ENCODE results near the gene ZNF367. TPM values are rescaled to one million over a fixed set of nuclear protein-coding genes. Genes with fewer than 3 reads are reported as not detected.

The ZNF367 gene
- 10 to 100 TPM in 1 of 2 donors, 1 to 10 TPM in 1; 1.8 to 18.1 TPM for total RNA-seq
- 1 to 10 TPM in 1 of 2 donors, under 1 TPM in 1; 0.36 to 2.1 TPM for polyA plus RNA-seq

DNA sequence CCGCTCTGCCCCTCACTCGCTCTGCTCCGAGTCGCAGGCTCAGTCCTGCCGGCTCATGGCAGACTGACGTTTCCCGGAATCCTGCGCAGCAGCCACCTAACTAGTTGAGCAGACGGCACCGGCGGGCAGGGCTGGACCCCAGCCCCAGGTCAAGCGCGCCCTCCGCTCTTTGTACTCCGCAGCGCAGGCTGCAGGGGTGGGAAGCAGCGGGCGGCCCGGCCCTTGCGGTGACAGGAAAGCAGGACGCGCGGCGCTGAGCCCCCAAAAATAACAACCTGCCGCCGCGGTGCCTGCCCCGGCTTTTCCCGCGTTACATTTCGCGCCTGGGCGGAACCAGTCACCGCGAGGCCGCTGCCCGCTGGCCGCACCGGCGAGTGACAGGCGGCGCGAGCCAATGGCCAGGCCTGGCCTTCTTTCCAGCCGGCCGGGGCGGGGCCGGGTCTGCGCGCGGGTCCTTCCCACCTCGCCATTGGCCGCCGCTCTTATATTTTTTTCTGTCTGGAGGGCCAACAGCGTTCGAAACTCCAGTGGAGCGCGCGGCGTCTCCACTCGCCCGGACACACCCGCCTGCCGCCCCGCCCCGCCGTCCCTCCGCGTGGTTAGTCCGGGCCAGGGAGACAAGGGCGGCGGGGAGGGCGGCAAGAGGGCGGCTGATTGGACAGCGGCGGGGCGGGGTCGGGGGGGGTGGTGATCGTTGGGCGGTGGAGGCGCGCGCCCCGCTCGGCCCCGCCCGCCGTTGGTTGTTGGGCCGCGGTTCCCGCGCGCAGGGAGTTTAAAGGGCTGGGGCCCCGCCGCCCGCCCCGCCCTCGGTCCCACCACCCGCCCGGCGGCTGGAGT, at the start of gene ZNF367:
Gene ZNF367 (minus strand): TSS at position 288 of the 837 bp plus-strand sequence. CDS start 338 bp downstream, outside the sequence.
- DNase-seq (ENCODE audit: low spot score): peak; percentile 97
- peak within 1 kb of the TSS; percentile 85 to 98 (median 98) for H3K4me3 ChIP-seq (ENCODE audit: low read depth in 1 of 3, low read length in 3 of 3)
- H3K36me3 ChIP-seq (ENCODE audit: control insufficient read depth in 4 of 4, insufficient read depth in 3 of 4, low read depth in 1 of 4, low read length in 3 of 4): no peaks in the 10 kb centered on the region
- no peaks in the 10 kb centered on the region for H3K9me3 ChIP-seq (ENCODE audit: control insufficient read depth in 4 of 4, low read length in 3 of 4)
- WGBS: under 1% methylated on average over 100 of the region's 100 CpGs
- H3K27me3 ChIP-seq (ENCODE audit: control insufficient read depth in 4 of 4, insufficient read depth in 4 of 4, low read length in 3 of 4): no peaks in the 10 kb centered on the region
- H3K27ac ChIP-seq (ENCODE audit: low read depth in 1 of 2, low read length in 2 of 2): peak within 1 kb of the TSS; percentile 97 to 99
- H3K9ac ChIP-seq (ENCODE audit: low read depth in 1 of 2, low read length in 2 of 2): peak within 1 kb of the TSS; percentile 66 to 88
- TF ChIP-seq FOXA2 (IDR thresholded peaks at IDR 0.05): no peak
- no peak for TF ChIP-seq HNF4A (conservative IDR thresholded peaks at IDR 0.05)
- no peak for TF ChIP-seq JUND (IDR thresholded peaks at IDR 0.05)
- no peak for TF ChIP-seq RXRA (IDR thresholded peaks at IDR 0.05)
- TF ChIP-seq TAF1 (conservative IDR thresholded peaks at IDR 0.05): no peak
- TF ChIP-seq, protein P1, sequence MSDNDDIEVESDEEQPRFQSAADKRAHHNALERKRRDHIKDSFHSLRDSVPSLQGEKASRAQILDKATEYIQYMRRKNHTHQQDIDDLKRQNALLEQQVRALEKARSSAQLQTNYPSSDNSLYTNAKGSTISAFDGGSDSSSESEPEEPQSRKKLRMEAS (IDR thresholded peaks at IDR 0.05): peak; percentile 29
- TF ChIP-seq, protein P2, sequence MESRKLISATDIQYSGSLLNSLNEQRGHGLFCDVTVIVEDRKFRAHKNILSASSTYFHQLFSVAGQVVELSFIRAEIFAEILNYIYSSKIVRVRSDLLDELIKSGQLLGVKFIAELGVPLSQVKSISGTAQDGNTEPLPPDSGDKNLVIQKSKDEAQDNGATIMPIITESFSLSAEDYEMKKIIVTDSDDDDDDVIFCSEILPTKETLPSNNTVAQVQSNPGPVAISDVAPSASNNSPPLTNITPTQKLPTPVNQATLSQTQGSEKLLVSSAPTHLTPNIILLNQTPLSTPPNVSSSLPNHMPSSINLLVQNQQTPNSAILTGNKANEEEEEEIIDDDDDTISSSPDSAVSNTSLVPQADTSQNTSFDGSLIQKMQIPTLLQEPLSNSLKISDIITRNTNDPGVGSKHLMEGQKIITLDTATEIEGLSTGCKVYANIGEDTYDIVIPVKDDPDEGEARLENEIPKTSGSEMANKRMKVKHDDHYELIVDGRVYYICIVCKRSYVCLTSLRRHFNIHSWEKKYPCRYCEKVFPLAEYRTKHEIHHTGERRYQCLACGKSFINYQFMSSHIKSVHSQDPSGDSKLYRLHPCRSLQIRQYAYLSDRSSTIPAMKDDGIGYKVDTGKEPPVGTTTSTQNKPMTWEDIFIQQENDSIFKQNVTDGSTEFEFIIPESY (IDR thresholded peaks at IDR 0.05): no peak
- TF ChIP-seq GABPA (IDR thresholded peaks at IDR 0.05 in 1 of 2, conservative IDR thresholded peaks at IDR 0.05 in 1 of 2): no peak
- peak; percentile 68 for TF ChIP-seq SP1 (IDR thresholded peaks at IDR 0.05)
- TF ChIP-seq, protein P3, sequence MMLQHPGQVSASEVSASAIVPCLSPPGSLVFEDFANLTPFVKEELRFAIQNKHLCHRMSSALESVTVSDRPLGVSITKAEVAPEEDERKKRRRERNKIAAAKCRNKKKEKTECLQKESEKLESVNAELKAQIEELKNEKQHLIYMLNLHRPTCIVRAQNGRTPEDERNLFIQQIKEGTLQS (IDR thresholded peaks at IDR 0.05): no peak
- no peak for TF ChIP-seq HNF4G (IDR thresholded peaks at IDR 0.05)
- TF ChIP-seq EGR1 (IDR thresholded peaks at IDR 0.05; ENCODE audit: low read depth in 2 of 2): no peak
- peak in 1 of 2 donors; percentile 2 for TF ChIP-seq RAD21 (IDR thresholded peaks at IDR 0.05)
- TF ChIP-seq, protein P4, sequence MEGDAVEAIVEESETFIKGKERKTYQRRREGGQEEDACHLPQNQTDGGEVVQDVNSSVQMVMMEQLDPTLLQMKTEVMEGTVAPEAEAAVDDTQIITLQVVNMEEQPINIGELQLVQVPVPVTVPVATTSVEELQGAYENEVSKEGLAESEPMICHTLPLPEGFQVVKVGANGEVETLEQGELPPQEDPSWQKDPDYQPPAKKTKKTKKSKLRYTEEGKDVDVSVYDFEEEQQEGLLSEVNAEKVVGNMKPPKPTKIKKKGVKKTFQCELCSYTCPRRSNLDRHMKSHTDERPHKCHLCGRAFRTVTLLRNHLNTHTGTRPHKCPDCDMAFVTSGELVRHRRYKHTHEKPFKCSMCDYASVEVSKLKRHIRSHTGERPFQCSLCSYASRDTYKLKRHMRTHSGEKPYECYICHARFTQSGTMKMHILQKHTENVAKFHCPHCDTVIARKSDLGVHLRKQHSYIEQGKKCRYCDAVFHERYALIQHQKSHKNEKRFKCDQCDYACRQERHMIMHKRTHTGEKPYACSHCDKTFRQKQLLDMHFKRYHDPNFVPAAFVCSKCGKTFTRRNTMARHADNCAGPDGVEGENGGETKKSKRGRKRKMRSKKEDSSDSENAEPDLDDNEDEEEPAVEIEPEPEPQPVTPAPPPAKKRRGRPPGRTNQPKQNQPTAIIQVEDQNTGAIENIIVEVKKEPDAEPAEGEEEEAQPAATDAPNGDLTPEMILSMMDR (IDR thresholded peaks at IDR 0.05; ENCODE audit: low read depth, low read length, missing input control): no peak
- no peak for TF ChIP-seq FOXA1 (IDR thresholded peaks at IDR 0.05)
- TF ChIP-seq YY1 (IDR thresholded peaks at IDR 0.05): no peak
- peaks cover 4 to 31% (median 27%) of the 10 kb centered on the region in 4 donors for H3K4me1 ChIP-seq (ENCODE audit: control insufficient read depth in 4 of 4, insufficient read depth in 4 of 4, low read length in 3 of 4)

DNA sequence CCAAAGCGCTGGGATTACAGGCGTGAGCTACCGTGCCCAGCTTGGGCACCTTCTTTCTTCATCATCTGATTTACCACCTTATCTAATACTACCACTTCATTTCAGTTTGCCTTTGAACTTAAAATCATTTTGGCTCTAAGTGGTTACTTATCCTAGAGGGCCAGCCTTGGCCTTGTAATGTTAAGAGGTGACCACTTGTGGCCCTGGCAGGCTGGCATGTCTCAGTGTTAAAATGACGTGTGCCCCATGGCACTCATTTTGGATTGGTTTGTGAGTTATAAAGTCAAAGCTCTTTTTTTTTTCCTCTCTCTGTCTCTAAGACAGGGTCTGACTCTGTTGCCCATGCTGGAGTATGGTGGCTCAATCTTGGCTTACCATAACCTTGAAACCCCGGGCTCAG, 49.6 kb upstream of the ZNF367 start:
- no peak for DNase-seq (ENCODE audit: low spot score)
- H3K27me3 ChIP-seq (ENCODE audit: control insufficient read depth in 4 of 4, insufficient read depth in 4 of 4, low read length in 3 of 4): no peaks in the 10 kb centered on the region
- H3K27ac ChIP-seq (ENCODE audit: low read depth in 1 of 2, low read length in 2 of 2): no peak overlapping the region
- H3K9ac ChIP-seq (ENCODE audit: low read depth in 1 of 2, low read length in 2 of 2): no peak overlapping the region
- no peaks in the 10 kb centered on the region for H3K4me1 ChIP-seq (ENCODE audit: control insufficient read depth in 4 of 4, insufficient read depth in 4 of 4, low read length in 3 of 4)
- H3K9me3 ChIP-seq (ENCODE audit: control insufficient read depth in 4 of 4, low read length in 3 of 4): no peaks in the 10 kb centered on the region
- 95% methylated on average over 5 of the region's 5 CpGs for WGBS
- no peak overlapping the region for H3K4me3 ChIP-seq (ENCODE audit: low read depth in 1 of 3, low read length in 3 of 3)
- TF ChIP-seq TAF1 (conservative IDR thresholded peaks at IDR 0.05): no peak
- no peak for TF ChIP-seq HNF4A (conservative IDR thresholded peaks at IDR 0.05)
- no peak for TF ChIP-seq YY1 (IDR thresholded peaks at IDR 0.05)
- H3K36me3 ChIP-seq (ENCODE audit: control insufficient read depth in 4 of 4, insufficient read depth in 3 of 4, low read depth in 1 of 4, low read length in 3 of 4): peaks cover 0 to 2% (median 1%) of the 10 kb centered on the region in 4 donors
